DOHH2 (cell line): ENCODE data around the gene EDC4.

Experiments
- H3F3A ChIP-seq: fragments of 200-600 bp; sonication (generic), shearing (Covaris generic); 2 replicates; pipeline ENCODE4 v1.6.0; 2016; ENCODE audit warnings: antibody characterized with exemption, mild to moderate bottlenecking; ENCODE audit not compliant: control insufficient read depth, insufficient read depth
- H3K27ac ChIP-seq: fragments of 200-600 bp; sonication (generic); 2 replicates; pipeline ENCODE4 v1.5.1; 2014; ENCODE audit warnings: low read depth, mild to moderate bottlenecking, low read length, moderate library complexity
- H3K27me3 ChIP-seq: fragments of 200-600 bp; sonication (generic); 2 replicates; pipeline ENCODE4 v1.6.1; 2014; ENCODE audit warnings: mild to moderate bottlenecking, low read length, mixed read lengths; ENCODE audit not compliant: control insufficient read depth
- H3K36me3 ChIP-seq: fragments of 200-600 bp; sonication (generic); 2 replicates; pipeline ENCODE4 v1.6.1; 2014; ENCODE audit warnings: mild to moderate bottlenecking, low read length, moderate library complexity, mixed read lengths; ENCODE audit not compliant: control insufficient read depth
- H3K4me1 ChIP-seq: fragments of 200-600 bp; sonication (generic); 2 replicates; pipeline ENCODE4 v1.6.1; 2014; ENCODE audit warnings: mild to moderate bottlenecking, low read length, mixed read lengths; ENCODE audit not compliant: control insufficient read depth
- H3K4me2 ChIP-seq: fragments of 200-600 bp; sonication (generic); 2 replicates; pipeline ENCODE4 v1.6.0; 2014; ENCODE audit warnings: mild to moderate bottlenecking, low read length, moderate library complexity
- H3K4me3 ChIP-seq: fragments of 200-600 bp; sonication (generic); 2 replicates; pipeline ENCODE4 v1.5.1; 2014; ENCODE audit warnings: mild to moderate bottlenecking, low read length, mixed read lengths
- H3K79me2 ChIP-seq: fragments of 200-600 bp; sonication (generic); 2 replicates; pipeline ENCODE4 v1.6.1; 2014; ENCODE audit warnings: mild to moderate bottlenecking, low read length, mixed read lengths; ENCODE audit not compliant: control insufficient read depth
- H3K9me2 ChIP-seq: fragments of 200-600 bp; sonication (generic); replicated peaks from 2 replicates; pipeline ENCODE4 v1.6.1; 2014; ENCODE audit warnings: mild to moderate bottlenecking, low read length, mixed read lengths; ENCODE audit not compliant: control insufficient read depth
- H3K9me3 ChIP-seq: fragments of 200-600 bp; sonication (generic); 2 replicates; pipeline ENCODE4 v1.6.1; 2014; ENCODE audit warnings: antibody characterized with exemption, low read length, mixed read lengths; ENCODE audit not compliant: control insufficient read depth, insufficient read depth
- H4K20me1 ChIP-seq: fragments of 200-600 bp; sonication (generic); 2 replicates; pipeline ENCODE4 v1.6.0; 2014; ENCODE audit warnings: low read depth, mild to moderate bottlenecking, antibody characterized with exemption, low read length, moderate library complexity; ENCODE audit not compliant: control insufficient read depth, insufficient read depth
- CTCF ChIP-seq: fragments of 200-600 bp; sonication (generic); IDR thresholded peaks from one replicate; pipeline ENCODE4 v1.5.1; 2014; ENCODE audit warnings: antibody characterized with exemption, mild to moderate bottlenecking, low read depth, low read length; ENCODE audit not compliant: poor library complexity, severe bottlenecking
- EZH2phosphoT487 ChIP-seq: fragments of 200-600 bp; sonication (generic); IDR thresholded peaks from 2 replicates; pipeline ENCODE4 v1.6.1; 2017; ENCODE audit warnings: borderline replicate concordance, mild to moderate bottlenecking, antibody characterized with exemption, low read length, moderate library complexity, mixed read lengths

The EDC4 gene

DNA sequence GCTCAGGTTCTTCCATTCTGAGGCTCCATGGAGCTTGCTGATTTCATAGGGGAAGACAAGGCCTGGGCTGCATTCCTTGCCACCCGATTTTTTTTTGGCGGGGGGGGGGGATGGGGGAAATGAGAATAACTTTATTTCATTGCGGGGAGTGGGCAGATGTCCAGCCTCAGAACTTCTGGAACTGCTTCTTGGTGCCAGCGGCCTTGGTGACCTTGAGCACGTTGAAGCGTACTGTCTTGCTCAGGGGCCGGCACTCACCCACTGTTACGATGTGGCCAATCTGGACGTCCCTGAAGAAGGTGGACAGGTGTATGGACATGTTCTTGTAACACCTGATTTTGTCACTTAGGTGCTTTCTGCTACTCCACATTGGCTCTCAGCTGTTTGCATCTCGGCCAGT, 17.1 kb upstream of the EDC4 start:
- TF ChIP-seq CTCF, result no peak
- TF ChIP-seq EZH2phosphoT487, result no peak
- Histone ChIP-seq H3K4me1 (0 out of 2 replicates have a peak, but pooled peaks cover 3% of the 10 kb centered on the region), H3K27ac (no peak overlapping the region), H3K4me3 (no peak overlapping the region), H3K9me3 (no peaks in the 10 kb centered on the region), H3F3A (no peaks in the 10 kb centered on the region), H4K20me1 (peaks cover 9% of the 10 kb centered on the region; the same call in 1 of the 2 replicates), H3K36me3 (peaks cover 26% of the 10 kb centered on the region), H3K79me2 (peaks cover 96% of the 10 kb centered on the region), H3K27me3 (no peaks in the 10 kb centered on the region), H3K9me2 (no peaks in the 10 kb centered on the region), H3K4me2 (no peak overlapping the region)

DNA sequence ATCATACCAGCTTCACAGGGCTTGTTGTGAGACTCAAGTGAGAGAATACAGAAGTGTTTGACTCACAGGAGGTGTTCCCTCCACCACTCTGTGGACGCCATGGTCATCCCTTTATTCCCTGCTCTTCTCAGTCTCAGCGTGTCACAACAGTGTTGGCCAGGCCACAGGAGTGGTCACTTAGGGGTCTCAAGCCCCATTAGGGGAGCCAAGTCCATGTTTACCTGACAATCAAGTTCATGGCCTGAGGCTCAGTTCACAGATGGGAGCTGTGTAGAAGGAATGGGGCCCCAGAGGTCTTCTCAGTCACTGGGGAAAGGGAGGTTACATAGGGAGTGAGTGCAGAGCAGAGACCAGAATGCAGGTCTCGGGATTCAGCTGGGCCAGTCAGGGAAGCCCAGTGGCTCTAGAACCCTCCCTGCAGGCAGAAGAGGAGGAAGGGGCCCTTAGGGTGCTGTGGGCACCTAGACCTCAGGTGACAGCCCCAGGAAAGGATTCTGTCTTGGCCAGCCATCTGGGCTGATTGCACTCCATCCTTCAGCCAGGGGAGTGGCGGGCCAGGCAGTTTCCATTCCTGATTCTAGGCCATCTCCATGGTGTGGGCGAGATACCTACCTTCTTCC, 15.8 kb upstream of the EDC4 start:
- H3K9me3 ChIP-seq, result no peaks in the 10 kb centered on the region
- peaks cover 9% of the 10 kb centered on the region; the same call in 1 of the 2 replicates for H4K20me1 ChIP-seq
- no peak overlapping the region for H3K27ac ChIP-seq
- H3K4me2 ChIP-seq, result no peak overlapping the region
- H3K79me2 ChIP-seq, result peaks cover 96% of the 10 kb centered on the region
- H3K9me2 ChIP-seq, result no peaks in the 10 kb centered on the region
- H3K36me3 ChIP-seq, result peaks cover 36% of the 10 kb centered on the region
- 0 out of 2 replicates have a peak, but pooled peaks cover 3% of the 10 kb centered on the region for H3K4me1 ChIP-seq
- H3K27me3 ChIP-seq, result no peaks in the 10 kb centered on the region
- TF ChIP-seq CTCF (no peak), EZH2phosphoT487 (no peak)
- H3K4me3 ChIP-seq, result no peak overlapping the region
- H3F3A ChIP-seq, result no peaks in the 10 kb centered on the region

GRCh38 chr16:67857547-67858233, 15.2 kb upstream of the EDC4 start:
- no peaks in the 10 kb centered on the region for H3F3A ChIP-seq
- peaks cover 9% of the 10 kb centered on the region; the same call in 1 of the 2 replicates for H4K20me1 ChIP-seq

More at GRCh38 chr16:67857547-67858233, 15.2 kb upstream of the EDC4 start:
- H3K9me3 ChIP-seq, result no peaks in the 10 kb centered on the region
- TF ChIP-seq CTCF, result no peak
- no peak for TF ChIP-seq EZH2phosphoT487
- peaks cover 36% of the 10 kb centered on the region for H3K36me3 ChIP-seq
- H3K4me3 ChIP-seq, result no peak overlapping the region
- no peaks in the 10 kb centered on the region for H3K9me2 ChIP-seq
- H3K27me3 ChIP-seq, result no peaks in the 10 kb centered on the region
- H3K79me2 ChIP-seq, result peaks cover 97% of the 10 kb centered on the region
- H3K4me1 ChIP-seq, result 0 out of 2 replicates have a peak, but pooled peaks cover 3% of the 10 kb centered on the region
- no peak overlapping the region for H3K27ac ChIP-seq
- no peak overlapping the region for H3K4me2 ChIP-seq
